ENCODE data around the gene CD40LG.

- TF ChIP-seq POLR2A (IDR thresholded peaks at IDR 0.05; ENCODE audit: low read length) (no peak), GATA1 (IDR thresholded peaks at IDR 0.05; ENCODE audit: low read depth, low read length) (no peak)
Observed at GRCh38 chrX:136656361-136656964, 8.5 kb downstream of the CD40LG start.
